SK-N-MC (cell line): ENCODE measurements around the gene UBXN11.

Experiments
- EZH2 ChIP-seq: fragments of 200-600 bp; sonication (generic); IDR thresholded peaks from one replicate; pipeline ENCODE4 v1.6.1; 2017; ENCODE audit warnings: antibody characterized with exemption
- POLR2AphosphoS5 ChIP-seq: IDR thresholded peaks from 2 replicates; pipeline ENCODE4 v1.6.1; 2012; ENCODE audit warnings: mild to moderate bottlenecking, low read depth, low read length, borderline replicate concordance

GRCh38 chr1:26337206-26337535 lies 30.7 kb upstream of the UBXN11 start:
- TF ChIP-seq POLR2AphosphoS5 (no peak), EZH2 (no peak)
